Measurements from ENCODE around the gene DYRK1A.

DYRK1A gene

DNA sequence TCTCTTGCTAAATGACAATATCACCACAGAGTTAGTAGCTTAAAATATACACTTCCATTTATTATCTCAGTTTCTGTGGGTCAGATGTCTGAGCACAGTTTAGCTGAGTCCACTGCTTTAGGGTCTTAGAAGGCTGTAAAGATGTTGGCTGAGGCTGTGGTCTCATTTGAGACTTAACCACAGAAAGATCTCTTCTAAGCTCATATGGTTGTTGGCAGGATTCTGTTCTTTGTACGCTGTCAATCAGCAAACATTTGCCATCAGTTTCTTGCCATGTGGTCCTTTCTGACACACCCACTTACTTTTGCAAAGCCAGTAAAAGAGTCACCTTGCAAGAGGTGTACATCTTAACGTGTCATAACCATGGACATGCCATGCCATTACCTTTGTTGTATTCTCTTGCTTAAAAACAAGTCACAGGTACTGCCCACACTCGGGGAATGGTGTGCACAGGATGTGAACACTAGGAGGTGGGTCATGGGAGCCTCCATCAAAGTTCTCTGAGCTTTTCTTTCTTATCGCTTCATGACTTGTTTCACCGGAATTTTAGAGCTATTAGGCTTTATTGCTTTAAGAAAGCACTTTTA, 18.7 kb downstream of the DYRK1A start:
- DNase-seq (ENCODE audit: low read depth), result no peak

DNA sequence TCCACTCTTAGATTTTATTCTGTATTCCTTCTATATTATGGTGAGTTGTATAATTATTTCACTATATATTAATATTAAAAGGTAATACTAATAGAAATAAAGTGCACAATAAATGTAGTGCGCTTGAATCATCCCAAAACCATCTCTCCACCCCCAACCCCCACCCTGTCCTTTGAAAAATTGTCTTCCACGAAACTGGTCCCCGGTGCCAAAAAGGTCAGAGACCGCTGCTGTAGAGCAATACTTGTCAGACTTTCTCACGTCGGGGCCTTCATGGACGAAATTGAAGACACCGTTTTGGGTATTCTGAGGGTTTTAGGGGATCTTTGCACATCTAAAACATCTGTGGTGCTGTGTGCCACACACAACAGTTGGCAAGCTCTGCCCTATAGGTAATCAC, 19.6 kb downstream of the DYRK1A start:
- no peak for DNase-seq (ENCODE audit: low read depth)

GRCh38 chr21:37389456-37389855, 22.9 kb downstream of the DYRK1A start:
- peak; percentile 27 for DNase-seq (ENCODE audit: low read depth)

DNA sequence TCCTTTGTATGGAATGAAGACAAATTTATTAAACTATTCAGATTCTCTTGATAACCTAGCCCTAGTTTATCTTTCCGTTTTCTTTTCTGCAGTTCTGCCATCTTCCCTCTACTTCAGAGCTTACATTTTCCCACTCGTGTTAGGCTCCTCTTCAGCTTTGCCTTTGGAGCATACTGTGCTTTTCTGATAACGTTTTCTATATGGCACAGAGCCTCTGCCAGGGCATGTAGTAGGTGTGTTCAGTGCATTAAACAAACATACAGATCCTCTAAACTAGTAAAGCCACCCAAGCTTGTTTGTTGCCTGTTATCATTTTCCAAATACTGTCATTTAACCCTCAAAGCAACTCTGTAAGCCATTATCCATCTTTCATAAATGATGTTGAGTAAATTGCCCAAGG, 25.1 kb downstream of the DYRK1A start:
- no peak for DNase-seq (ENCODE audit: low read depth)

DNA sequence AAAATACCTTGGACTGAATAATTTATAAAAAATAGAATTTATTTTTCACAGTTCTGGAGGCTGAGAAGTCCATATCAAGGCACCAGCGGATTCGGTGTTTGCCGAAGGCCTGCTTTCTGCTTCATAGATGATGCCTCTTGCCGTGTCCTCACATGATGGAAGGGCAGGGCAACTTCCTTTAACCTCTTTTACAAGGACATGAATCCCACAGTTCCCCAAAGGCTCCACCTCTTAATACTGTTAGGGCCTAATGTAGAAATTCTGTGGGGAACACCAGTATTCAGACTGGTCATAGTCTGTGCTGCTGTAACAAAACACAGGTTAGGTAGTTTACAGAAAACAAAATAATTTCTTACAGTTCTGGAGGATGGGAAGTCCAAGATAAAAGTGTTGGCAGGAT, 25.9 kb downstream of the DYRK1A start:
- no peak for DNase-seq (ENCODE audit: low read depth)

- DNase-seq (ENCODE audit: low read depth), result no peak
Measured at GRCh38 chr21:37393030-37393429, 26.5 kb downstream of the DYRK1A start.

DNA sequence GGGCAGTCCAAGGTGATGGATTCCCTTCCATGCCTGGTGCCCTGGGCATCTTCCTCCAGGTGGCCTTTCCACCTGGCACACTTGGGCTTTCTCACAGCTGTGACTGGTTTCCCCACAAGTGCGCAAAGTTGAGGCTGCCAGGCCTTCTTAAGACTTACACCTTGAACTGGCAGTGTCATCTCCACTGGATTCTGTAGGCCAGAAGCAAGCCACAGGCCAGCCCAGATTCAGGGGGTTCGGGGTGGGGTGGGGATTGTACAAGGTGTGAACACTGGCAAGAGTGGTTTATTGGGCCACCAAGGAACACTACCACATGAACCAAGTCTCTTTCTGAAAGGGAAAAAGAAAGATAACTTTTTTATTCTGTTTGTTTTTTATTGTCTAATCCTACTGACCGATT, 27.2 kb downstream of the DYRK1A start:
- no peak for DNase-seq (ENCODE audit: low read depth)

- DNase-seq (ENCODE audit: low read depth), result no peak
Measured at GRCh38 chr21:37395961-37396360, 29.4 kb downstream of the DYRK1A start.

DNA sequence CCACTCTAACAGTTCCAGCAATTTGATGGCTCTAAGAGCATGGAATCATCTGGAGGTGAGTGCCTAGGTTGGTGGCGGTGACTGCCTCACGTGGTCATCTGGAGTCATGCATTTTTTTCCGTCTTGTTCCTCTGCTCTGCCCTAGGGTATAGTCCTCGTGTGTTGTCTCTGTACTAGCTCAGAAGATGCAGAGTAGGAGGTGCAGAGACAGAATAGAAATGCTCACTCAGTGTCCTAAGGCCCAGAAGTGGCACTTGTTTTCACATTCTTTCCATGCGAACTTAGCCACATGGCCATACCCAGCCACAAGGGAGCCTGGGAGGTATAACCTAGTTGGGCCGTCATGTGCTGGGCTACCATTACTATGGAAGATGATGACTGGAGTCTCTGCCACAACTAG, 30.3 kb downstream of the DYRK1A start:
- no peak for DNase-seq (ENCODE audit: low read depth)

GRCh38 chr21:37398697-37399096, 32.1 kb downstream of the DYRK1A start:
- DNase-seq (ENCODE audit: low read depth), result no peak

DNA sequence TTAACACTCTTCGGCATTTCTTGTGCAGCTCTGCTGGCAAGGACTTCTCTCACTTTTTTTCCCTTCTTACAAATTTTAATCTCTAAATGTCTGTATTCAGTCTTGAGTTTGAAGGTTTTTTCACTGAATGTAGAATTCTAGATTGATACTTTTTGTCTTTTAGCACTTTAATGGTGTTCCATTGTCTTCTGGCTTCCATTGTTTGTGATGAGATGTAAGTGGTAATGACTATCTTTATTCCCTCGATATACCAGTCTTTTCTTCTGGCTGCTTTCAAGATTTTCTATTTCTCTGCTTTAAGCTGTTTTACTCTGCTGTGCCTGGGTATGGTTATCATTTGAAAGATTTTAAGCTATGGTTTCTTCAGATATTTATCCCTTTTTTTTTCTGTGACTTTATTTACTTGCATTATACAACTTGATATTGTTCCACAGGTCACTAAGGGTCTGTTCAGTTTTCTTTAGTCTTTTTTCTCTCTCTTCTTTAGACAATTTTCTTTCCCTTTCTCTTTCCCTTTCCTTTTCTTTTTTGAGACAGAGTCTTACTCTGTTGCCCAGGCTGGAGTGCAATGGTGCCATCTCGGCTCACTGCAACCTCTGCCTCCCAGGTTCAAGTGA, 35.8 kb downstream of the DYRK1A start:
- DNase-seq (ENCODE audit: low read depth), result no peak

- no peak for DNase-seq (ENCODE audit: low read depth)
Measured at GRCh38 chr21:37405629-37406028, 39.1 kb downstream of the DYRK1A start.

DNA sequence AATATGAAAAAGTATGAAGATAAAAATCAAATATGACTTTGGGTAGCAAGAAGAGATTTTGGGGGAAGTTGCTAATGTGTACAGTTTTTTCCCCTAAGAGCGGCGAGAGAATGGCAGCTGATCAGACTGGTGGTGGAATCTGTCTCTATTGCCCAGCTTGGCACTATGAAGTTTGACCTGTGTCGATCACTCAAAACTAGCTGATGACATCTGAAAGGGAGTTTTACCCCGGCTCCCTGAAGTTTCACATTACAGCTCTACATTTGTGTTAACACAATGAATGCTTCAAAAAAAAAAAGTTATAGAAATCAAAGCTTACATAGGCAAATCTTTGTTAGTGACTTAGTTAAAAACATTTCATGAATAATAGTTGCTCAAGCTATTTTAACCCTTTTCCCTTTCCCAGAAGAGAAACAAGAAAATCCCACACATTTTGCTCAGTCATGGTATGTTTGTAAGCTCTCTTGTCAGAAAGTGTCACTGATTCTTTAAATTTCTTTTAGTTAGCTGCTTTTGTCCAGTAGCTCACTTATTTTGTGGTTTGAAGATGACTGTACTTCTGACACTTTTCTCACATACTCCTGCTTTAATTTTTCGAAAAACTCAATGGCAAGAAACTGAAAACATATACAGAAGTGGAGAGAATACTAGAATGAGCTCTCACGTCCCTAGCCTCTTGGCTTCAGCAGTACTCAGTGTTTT, 41.3 kb downstream of the DYRK1A start:
- DNase-seq (ENCODE audit: low read depth), result peak; percentile 77

- DNase-seq (ENCODE audit: low read depth), result no peak
Measured at GRCh38 chr21:37408464-37409193, 42.1 kb downstream of the DYRK1A start.

DNA sequence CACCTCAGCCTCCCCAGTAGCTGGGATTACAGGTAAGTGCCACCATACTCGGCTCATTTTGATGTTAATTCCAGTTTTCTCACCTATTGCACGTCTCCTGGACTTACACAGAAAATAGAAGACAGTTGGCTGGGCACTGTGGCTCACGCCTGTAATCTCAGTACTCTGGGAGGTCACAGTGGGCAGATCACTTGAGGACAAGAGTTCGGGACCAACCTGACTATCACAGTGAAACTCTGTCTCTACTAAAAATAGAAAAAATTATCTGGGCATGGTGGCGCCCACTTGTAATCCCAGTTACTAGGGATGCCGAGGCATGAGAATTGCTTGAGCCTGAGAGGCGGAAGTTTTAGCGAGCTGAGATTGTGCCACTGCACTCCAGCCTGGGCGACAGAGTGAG, 44.1 kb downstream of the DYRK1A start:
- DNase-seq (ENCODE audit: low read depth), result no peak

DNA sequence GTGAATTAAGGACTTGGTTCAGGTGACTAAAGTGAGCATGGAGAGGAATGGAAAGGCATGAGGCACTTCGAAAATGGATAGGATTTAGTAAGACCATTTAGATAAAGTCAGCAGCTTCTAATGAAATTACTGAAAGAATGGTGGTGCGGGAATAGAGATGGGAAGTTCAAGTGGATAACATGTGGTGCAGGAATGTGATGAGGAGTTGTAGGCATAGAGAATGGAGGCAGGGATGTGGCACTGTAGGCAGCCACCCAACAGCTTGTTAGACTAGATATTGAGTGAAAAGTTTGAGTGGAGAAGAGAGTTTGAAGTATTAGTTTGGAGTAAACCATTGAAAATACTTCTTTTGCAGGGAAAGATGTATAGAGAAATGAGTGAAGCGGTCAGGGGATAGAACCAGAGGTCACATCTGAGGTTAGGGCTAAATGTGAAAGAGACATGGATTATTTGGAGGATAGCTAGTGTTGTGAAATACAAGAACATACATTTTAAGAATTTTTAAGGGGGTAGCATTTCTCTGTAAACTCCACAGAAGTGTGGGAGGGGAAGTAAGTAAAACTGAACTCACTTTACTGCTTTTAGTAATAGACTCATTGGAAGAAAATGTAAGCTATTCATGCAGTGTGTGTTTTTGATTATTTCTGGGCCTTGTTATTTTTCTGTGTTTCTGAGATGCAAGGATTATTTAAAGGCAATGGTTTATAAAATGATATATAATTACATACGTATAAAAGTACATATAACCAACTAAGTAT, 46.2 kb downstream of the DYRK1A start:
- peak; percentile 88 for DNase-seq (ENCODE audit: low read depth)

DNA sequence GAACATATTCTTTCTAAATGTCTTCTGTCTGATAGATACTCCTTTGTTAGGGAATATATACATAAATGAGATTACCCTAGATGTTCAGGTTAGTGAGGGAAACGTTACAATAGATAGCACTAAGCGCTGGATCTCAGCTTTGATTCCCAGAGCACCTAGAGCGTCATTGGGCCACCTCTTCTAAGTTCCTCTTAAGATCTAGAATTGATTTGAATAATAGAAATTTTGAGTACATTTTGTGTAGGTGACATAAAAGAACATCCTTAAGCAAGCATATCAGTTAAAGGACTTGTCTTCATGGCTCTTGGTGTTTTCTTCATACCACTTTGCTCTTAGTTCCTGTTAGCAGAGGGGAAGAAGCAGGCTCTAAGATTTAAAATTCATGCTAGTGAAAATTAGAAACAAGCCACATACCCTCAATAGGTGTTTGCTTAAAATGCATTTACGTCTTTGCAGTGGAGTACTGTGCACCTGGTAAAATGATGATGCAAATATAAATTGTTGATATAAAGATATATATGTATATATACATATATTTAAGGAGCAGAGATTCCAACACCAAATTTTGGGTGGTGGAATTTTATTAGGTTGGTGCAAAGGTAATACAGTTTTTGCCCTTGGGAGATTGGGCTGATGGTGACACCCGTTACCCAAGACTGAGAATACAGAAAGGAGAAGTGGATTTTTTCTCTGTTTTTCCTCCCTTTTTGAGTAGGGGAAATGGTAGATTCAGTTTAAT, 47.1 kb downstream of the DYRK1A start:
- DNase-seq (ENCODE audit: low read depth), result no peak

GRCh38 chr21:37414292-37415253, 48.0 kb downstream of the DYRK1A start:
- no peak for DNase-seq (ENCODE audit: low read depth)

- DNase-seq (ENCODE audit: low read depth), result no peak
Measured at GRCh38 chr21:37415939-37416338, 49.4 kb downstream of the DYRK1A start.

DNA sequence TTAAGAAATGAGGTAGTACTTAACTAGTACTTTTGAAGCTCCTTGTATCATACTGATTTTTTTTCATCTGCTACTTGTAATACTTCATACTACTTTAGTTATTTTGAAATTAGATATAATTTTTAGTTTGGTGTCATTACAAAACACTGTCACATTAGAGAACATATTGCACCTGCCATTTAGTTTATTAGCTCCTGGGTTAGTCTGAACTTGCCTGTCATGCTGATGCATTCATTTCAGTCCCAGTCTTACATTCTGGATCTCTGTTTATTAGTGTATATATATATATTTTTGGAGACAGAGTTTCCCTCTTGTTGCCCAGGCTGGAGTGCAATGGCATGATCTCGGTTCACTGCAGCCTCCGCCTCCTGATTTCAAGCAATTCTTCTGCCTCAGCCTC, 50.3 kb downstream of the DYRK1A start:
- no peak for DNase-seq (ENCODE audit: low read depth)

Data from EH (cell line).